Thyroid gland (tissue), 4 donors: ENCODE results near the gene PREX1. TPM values are rescaled to one million over a fixed set of nuclear protein-coding genes. Genes with fewer than 3 reads are reported as not detected.

Experiments
- DNase-seq, 2 donors: peaks; one replicate each; pipeline ENCODE4 v3.0.0-alpha.2; 2019
- H3K27ac ChIP-seq, 3 donors: fragments of 200-600 bp; sonication (generic); 1 replicate in 2 of 3; 2 replicates in 1 of 3; pipeline ENCODE4 v1.5.1; 2016 to 2019; ENCODE audit warnings: mild to moderate bottlenecking in 1 of 3, moderate library complexity in 1 of 3
- H3K27me3 ChIP-seq: fragments of 200-600 bp; sonication (generic); one replicate; pipeline ENCODE4 v1.5.1; 2019
- H3K36me3 ChIP-seq, 2 donors: fragments of 200-600 bp; sonication (generic); one replicate each; pipeline ENCODE4 v1.5.1; 2016 to 2019
- H3K4me1 ChIP-seq, 2 donors: fragments of 200-600 bp; sonication (generic); one replicate each; pipeline ENCODE4 v1.5.1; 2017 to 2019
- H3K4me3 ChIP-seq, 3 donors: fragments of 200-600 bp; sonication (generic); replicated peaks in 1 of 3; 1 replicate in 2 of 3; 2 replicates in 1 of 3; pipeline ENCODE4 v1.5.1; 2016; ENCODE audit warnings: mild to moderate bottlenecking in 1 of 3
- H3K9me3 ChIP-seq: fragments of 200-600 bp; sonication (generic); one replicate; pipeline ENCODE4 v1.5.1; 2017
- CTCF ChIP-seq, 6 experiments: fragments of 200-600 bp in 3 of 6; fragments of 450-650 bp in 3 of 6; sonication (generic) in 3 of 6; IDR thresholded peaks; one replicate each; pipeline ENCODE4 v1.5.1; 2016 to 2019; ENCODE audit warnings: antibody characterized with exemption in 6 of 6, mild to moderate bottlenecking in 2 of 6, inconsistent platforms in 1 of 6, moderate library complexity in 1 of 6
- POLR2A ChIP-seq, 2 donors: fragments of 450-650 bp; IDR thresholded peaks; one replicate each; pipeline ENCODE4 v1.6.1; 2017; ENCODE audit warnings: antibody characterized with exemption in 2 of 2, mild to moderate bottlenecking in 2 of 2, moderate library complexity in 1 of 2
- WGBS, 2 donors: methylation state at CpG; one replicate each; pipeline ENCODE4 v1.1.5; 2017; 5-methylcytosine and 5-hydroxymethylcytosine counted together
- intact Hi-C: fragments of 100-400 bp; cut with DNase I; formaldehyde crosslinking; loops from one replicate; pipeline ENCODE4 v1.15.1; 2023
- total RNA-seq, 4 donors: library from RNA; depleted of rRNA; stranded (reverse); fragments of >200 nt; gene quantifications; one replicate each; pipeline ENCODE4 v1.2.3, GENCODE V29; 2016

Gene PREX1
- total RNA-seq, 4 donors from 2014 or later: 10.2 to 42.7 (median 18.7) TPM

DNA sequence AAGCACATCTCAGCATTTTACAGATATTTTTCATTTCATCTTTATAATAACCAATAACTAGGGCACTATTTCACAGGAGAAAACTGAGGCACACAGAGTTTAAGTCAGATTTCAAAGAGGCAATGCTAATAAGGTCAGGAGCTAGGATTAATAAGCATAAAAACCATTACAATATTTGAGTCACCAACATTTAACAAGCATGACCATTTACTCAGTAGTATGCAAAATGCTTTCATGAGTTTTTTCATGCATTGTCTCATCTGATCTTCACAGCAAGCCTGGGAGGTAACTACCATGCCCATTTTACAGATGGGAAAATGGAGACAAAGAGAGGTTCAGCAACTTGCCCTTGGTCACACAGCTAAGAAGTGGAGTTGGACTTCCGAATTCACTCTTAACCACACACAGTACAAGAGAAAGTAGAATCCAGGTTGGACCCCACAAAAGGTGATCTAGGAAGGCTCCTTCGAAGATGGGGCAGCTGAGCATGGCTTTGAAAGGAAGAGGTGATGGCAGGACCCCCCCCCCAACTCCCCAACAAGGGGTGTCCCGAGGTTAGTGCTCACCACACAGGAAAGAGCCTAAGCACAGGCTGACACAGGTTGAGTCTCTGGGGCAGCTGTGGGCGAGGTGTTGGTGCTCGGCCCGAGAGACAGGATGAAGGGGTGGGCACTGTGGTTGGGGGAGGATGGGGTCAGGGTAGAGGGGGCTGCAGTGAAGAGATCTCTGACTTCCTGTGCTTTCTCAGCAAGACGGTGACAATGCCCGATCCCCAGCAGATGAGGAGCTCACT is 108.8 kb downstream of the PREX1 start:
- Histone ChIP-seq H3K4me1 (peaks cover 0 to 21% of the 10 kb centered on the region in 2 donors), H3K4me3 (no peak overlapping the region), H3K9me3 (no peaks in the 10 kb centered on the region), H3K36me3 (no peaks in the 10 kb centered on the region), H3K27me3 (no peaks in the 10 kb centered on the region), H3K27ac (no peak overlapping the region)
- intact Hi-C loops: no loop called here
- TF ChIP-seq CTCF (IDR thresholded peaks at IDR 0.05): no peak
- TF ChIP-seq POLR2A (IDR thresholded peaks at IDR 0.05): no peak
- WGBS, 2 donors: 83 to 85% methylated on average over 8 of the region's 8 CpGs
- DNase-seq: no peak

DNA sequence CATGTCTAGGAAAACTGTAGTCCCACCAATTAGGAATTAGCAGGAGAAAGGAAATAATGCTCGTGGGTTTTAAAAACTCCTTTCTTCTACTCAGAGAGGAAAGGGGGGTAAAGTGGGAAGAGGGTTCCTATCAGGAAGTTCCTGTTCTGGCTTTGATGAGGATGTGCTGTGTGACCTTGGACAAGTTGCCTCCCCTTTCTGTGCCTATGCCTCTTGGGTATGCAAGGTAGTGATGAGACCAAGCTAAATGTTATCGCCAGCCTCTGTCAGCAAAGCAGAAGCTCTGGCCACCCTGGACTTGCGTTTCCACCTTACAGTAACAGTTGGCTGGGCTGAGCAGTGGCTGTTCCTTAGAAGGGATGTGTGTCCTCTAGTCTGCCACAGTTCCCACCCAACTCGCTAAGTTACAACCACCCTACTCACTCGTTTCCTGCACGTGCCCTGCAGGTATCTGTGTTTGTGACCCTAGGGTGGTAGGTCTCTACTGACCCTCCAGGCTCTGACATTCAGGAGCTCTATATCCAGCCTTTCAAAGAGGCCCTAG is 110.0 kb downstream of the PREX1 start:
- H3K4me3 ChIP-seq: no peak overlapping the region
- H3K27ac ChIP-seq: no peak overlapping the region
- no peaks in the 10 kb centered on the region for H3K9me3 ChIP-seq
- intact Hi-C loops: no loop called here
- H3K4me1 ChIP-seq: peaks cover 0 to 11% of the 10 kb centered on the region in 2 donors
- no peak for TF ChIP-seq POLR2A (IDR thresholded peaks at IDR 0.05)
- no peaks in the 10 kb centered on the region for H3K36me3 ChIP-seq
- WGBS, 2 donors: 65 to 86% methylated on average over 6 of the region's 6 CpGs
- no peaks in the 10 kb centered on the region for H3K27me3 ChIP-seq
- DNase-seq: no peak

DNA sequence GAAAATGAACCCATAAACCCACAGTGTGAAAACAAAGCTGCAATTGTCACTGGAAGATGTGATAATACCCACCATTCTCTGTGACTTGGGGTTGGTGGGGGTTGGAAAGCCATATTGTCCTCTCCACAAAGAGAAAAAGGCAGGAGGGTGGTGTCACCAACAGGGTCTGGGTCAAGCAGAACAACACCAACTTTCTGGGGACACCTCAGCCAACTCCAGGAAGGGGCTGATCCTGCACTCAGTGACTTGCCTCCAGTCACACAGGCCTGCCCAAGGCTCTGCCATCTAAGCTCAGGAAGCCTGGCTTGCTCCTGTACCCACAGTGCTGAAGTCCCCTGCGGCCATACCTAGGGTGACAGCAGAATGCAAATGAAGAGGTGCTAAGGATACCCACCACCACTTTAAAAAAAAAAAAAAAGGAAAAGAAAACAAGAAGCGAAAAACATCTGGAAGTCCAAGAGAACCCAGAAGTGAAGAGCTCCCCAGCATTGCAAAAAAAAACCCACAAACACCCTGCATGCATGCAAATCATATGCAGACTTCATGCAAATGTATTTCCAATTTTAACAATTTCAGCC is 110.6 kb downstream of the PREX1 start:
- Histone ChIP-seq H3K4me1 (peaks cover 0 to 6% of the 10 kb centered on the region in 2 donors), H3K27ac (no peak overlapping the region), H3K36me3 (no peaks in the 10 kb centered on the region), H3K4me3 (no peak overlapping the region), H3K9me3 (no peaks in the 10 kb centered on the region), H3K27me3 (no peaks in the 10 kb centered on the region)
- intact Hi-C loops: no loop called here
- DNase-seq: no peak
- 84 to 92% methylated on average over 2 of the region's 2 CpGs for WGBS, 2 donors
- TF ChIP-seq POLR2A (IDR thresholded peaks at IDR 0.05) (no peak), CTCF (IDR thresholded peaks at IDR 0.05) (no peak)

DNA sequence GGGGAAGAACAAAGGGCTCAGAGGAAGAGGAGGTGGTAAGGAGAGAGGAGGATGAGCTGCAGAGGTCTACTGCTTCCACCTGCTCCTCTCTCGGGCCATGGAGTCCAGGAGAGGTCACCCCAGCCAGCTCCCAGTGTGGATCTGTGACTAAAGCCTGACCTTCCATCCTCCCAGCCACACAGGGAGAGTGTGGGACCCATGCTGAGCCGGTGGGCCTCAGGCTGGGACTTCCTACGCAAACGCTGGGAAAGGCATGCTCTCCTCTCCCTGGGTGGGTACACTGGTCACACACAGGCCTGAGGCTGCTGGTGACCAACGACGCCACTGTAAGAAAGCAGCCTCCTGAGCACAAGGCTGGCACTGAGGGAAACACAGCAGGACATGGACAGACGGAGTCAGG is 111.3 kb downstream of the PREX1 start:
- no peaks in the 10 kb centered on the region for H3K36me3 ChIP-seq
- no peaks in the 10 kb centered on the region for H3K27me3 ChIP-seq
- TF ChIP-seq CTCF (IDR thresholded peaks at IDR 0.05): no peak
- TF ChIP-seq POLR2A (IDR thresholded peaks at IDR 0.05): no peak
- no peaks in the 10 kb centered on the region for H3K4me1 ChIP-seq
- H3K9me3 ChIP-seq: no peaks in the 10 kb centered on the region
- 79 to 90% methylated on average over 7 of the region's 7 CpGs for WGBS, 2 donors
- no peak overlapping the region for H3K4me3 ChIP-seq
- DNase-seq: no peak
- no peak overlapping the region for H3K27ac ChIP-seq
- intact Hi-C loops: no loop called here

GRCh38 chr20:48716086-48716485 is 111.7 kb downstream of the PREX1 start:
- Histone ChIP-seq H3K4me3 (no peak overlapping the region), H3K9me3 (no peaks in the 10 kb centered on the region), H3K4me1 (no peaks in the 10 kb centered on the region), H3K27ac (no peak overlapping the region), H3K36me3 (no peaks in the 10 kb centered on the region), H3K27me3 (no peaks in the 10 kb centered on the region)
- 82 to 84% methylated on average over 13 of the region's 13 CpGs for WGBS, 2 donors
- intact Hi-C loops: no loop called here
- DNase-seq: no peak
- TF ChIP-seq POLR2A (IDR thresholded peaks at IDR 0.05): no peak

GRCh38 chr20:48714764-48715163 is 113.0 kb downstream of the PREX1 start:
- Histone ChIP-seq H3K9me3 (no peaks in the 10 kb centered on the region), H3K4me1 (no peaks in the 10 kb centered on the region), H3K27ac (no peak overlapping the region), H3K4me3 (no peak overlapping the region), H3K27me3 (no peaks in the 10 kb centered on the region), H3K36me3 (no peaks in the 10 kb centered on the region)
- 96 to 98% methylated on average over 4 of the region's 4 CpGs for WGBS, 2 donors
- DNase-seq: no peak
- intact Hi-C loops: no loop called here
- TF ChIP-seq CTCF (IDR thresholded peaks at IDR 0.05) (no peak), POLR2A (IDR thresholded peaks at IDR 0.05) (no peak)
